K562 (cell line): ENCODE results near the gene FBLN2. TPM values are rescaled to one million over a fixed set of nuclear protein-coding genes. Genes with fewer than 3 reads are reported as not detected.

Source experiments
- ATAC-seq: fragments of 200-7000 bp; cut with Tn5 transposase; 3 replicates; pipeline ENCODE4 v1.9.1; 2020; ENCODE audit warnings: moderate library complexity
- BruUV-seq: library from RNA; stranded (reverse); fragments of 400-500 nt; replicated peaks from 2 replicates; lab custom pipeline; 2021; lab: Mats Ljungman, UMichigan
- CTCF ChIA-PET: fragments of 300-600 bp; formaldehyde crosslinking; extraction: SDS; loops from one replicate; lab custom pipeline; 2021; ENCODE audit warnings: low intra/inter-chr PET ratio; lab: Yijun Ruan, JAX
- POLR2A ChIA-PET: fragments of 300-600, 350-650 bp; sonication (Branson Sonifier 250); formaldehyde crosslinking; extraction: SDS; loops from one replicate; lab custom pipeline; 2021; ENCODE audit warnings: antibody characterized with exemption, inconsistent platforms; lab: Yijun Ruan, JAX
- DNase-seq, 4 experiments: peaks; one replicate each; pipeline versions ENCODE4 v3.0.0 to v3.0.0-alpha.2; 2011 to 2018; ENCODE audit warnings: low spot score in 3 of 4, mixed read lengths in 3 of 4; ENCODE audit errors: extremely low read depth in 1 of 4
- FAIRE-seq: peaks from 2 replicates; lab custom pipeline; 2011; peaks lifted over from hg19 to GRCh38; lab: Jason Lieb, UNC
- H2AFZ ChIP-seq: 2 replicates; pipeline ENCODE4 v1.6.0; 2011; ENCODE audit warnings: low read depth, low read length, control low read depth, inconsistent platforms
- H3K27ac ChIP-seq: fragments of 200-600 bp; 3 replicates; pipeline ENCODE4 v1.8.0; 2011; ENCODE audit warnings: low read depth, mild to moderate bottlenecking, control low read depth, inconsistent platforms, low read length, moderate library complexity, mixed read lengths; ENCODE audit errors: extremely low read depth
- H3K27me3 ChIP-seq, 2 experiments: fragments of 300-600 bp in 1 of 2; 2 replicates in 1 of 2; 3 replicates in 1 of 2; pipeline versions ENCODE4 v1.6.0 to v1.8.0; 2011; ENCODE audit warnings: inconsistent platforms in 2 of 2, low read length in 2 of 2, mild to moderate bottlenecking in 1 of 2, mixed read lengths in 1 of 2, moderate library complexity in 1 of 2; ENCODE audit not compliant: control insufficient read depth in 2 of 2, insufficient read depth in 2 of 2
- H3K36me3 ChIP-seq: fragments of 300-600 bp; 3 replicates; pipeline ENCODE4 v1.8.0; 2011; ENCODE audit warnings: mild to moderate bottlenecking, low read length, inconsistent platforms; ENCODE audit not compliant: control insufficient read depth, insufficient read depth
- H3K4me1 ChIP-seq, 2 experiments: fragments of 200-600 bp in 1 of 2; replicated peaks in 1 of 2; 2 replicates in 1 of 2; 3 replicates in 1 of 2; pipeline versions ENCODE4 v1.5.1 to v1.8.0; 2011; ENCODE audit warnings: inconsistent platforms in 2 of 2, low read length in 2 of 2, mild to moderate bottlenecking in 1 of 2, mixed read lengths in 1 of 2, moderate library complexity in 1 of 2; ENCODE audit not compliant: control insufficient read depth in 2 of 2, insufficient read depth in 2 of 2
- H3K4me2 ChIP-seq: 2 replicates; pipeline ENCODE4 v1.6.1; 2011; ENCODE audit warnings: low read length, control low read depth, inconsistent platforms, mixed read lengths; ENCODE audit not compliant: insufficient read depth
- H3K4me3 ChIP-seq: fragments of 200-600 bp; sonication (generic), shearing (Covaris generic); 2 replicates; pipeline ENCODE4 v1.5.1; 2016; ENCODE audit warnings: control low read depth, inconsistent platforms
- H3K79me2 ChIP-seq: fragments of 200-600 bp; 3 replicates; pipeline ENCODE4 v1.8.0; 2011; ENCODE audit warnings: low read length, inconsistent platforms; ENCODE audit not compliant: control insufficient read depth, insufficient read depth
- H3K9ac ChIP-seq, 2 experiments: 2 replicates each; pipeline versions ENCODE4 v1.6.0 to v1.6.1; 2011; ENCODE audit warnings: low read depth in 2 of 2, low read length in 2 of 2, control low read depth in 1 of 2, inconsistent platforms in 1 of 2, mild to moderate bottlenecking in 1 of 2, mixed read lengths in 1 of 2; ENCODE audit not compliant: insufficient read depth in 1 of 2
- H3K9me1 ChIP-seq: one replicate; pipeline ENCODE4 v1.6.0; 2011; ENCODE audit warnings: inconsistent platforms, mild to moderate bottlenecking, low read length, moderate library complexity; ENCODE audit not compliant: control insufficient read depth, insufficient read depth
- H3K9me3 ChIP-seq: replicated peaks from 2 replicates; pipeline ENCODE4 v1.5.1; 2011; ENCODE audit warnings: low read depth, low read length, inconsistent platforms; ENCODE audit not compliant: control insufficient read depth, insufficient read depth
- H4K20me1 ChIP-seq: replicated peaks from 2 replicates; pipeline ENCODE4 v1.6.1; 2011; ENCODE audit warnings: low read length, inconsistent platforms, mixed read lengths; ENCODE audit not compliant: control insufficient read depth, insufficient read depth
- ELF2 ChIP-seq: fragments of 250-450 bp; sonication (Bioruptor Pico); IDR thresholded peaks from 2 replicates; pipeline ENCODE4 v1.5.0; 2021; ENCODE audit warnings: mild to moderate bottlenecking
- EZH2 ChIP-seq: IDR thresholded peaks from 2 replicates; pipeline ENCODE4 v1.6.1; 2012; ENCODE audit warnings: low read depth, mild to moderate bottlenecking, inconsistent platforms, low read length, borderline replicate concordance
- TBP ChIP-seq: optimal IDR thresholded peaks from 2 replicates; pipeline ENCODE3; 2011; ENCODE audit warnings: low read depth, low read length, improper control_type of control experiment
- ZFP36 ChIP-seq: fragments of 150-350 bp; IDR thresholded peaks from 2 replicates; pipeline ENCODE4 v1.6.1; 2018; ENCODE audit warnings: low read length, low read depth; ENCODE audit not compliant: partially characterized antibody
- ZKSCAN1 ChIP-seq: fragments of 150-350 bp; IDR thresholded peaks from 2 replicates; pipeline ENCODE4 v1.6.1; 2016; ENCODE audit warnings: low read depth, low read length
- ZNF766 ChIP-seq: fragments of 200-800 bp; sonication (Bioruptor generic); conservative IDR thresholded peaks from 2 replicates; pipeline ENCODE4 v1.6.1; 2016; ENCODE audit warnings: missing genetic modification characterization, missing compliant biosample characterization
- ZNF785 ChIP-seq: fragments of 250-450 bp; sonication (Bioruptor Pico); IDR thresholded peaks from 2 replicates; pipeline ENCODE4 v1.4.0; 2020; ENCODE audit warnings: mild to moderate bottlenecking
- WGBS: fragments of 100-300 bp; shearing (Covaris generic); methylation state at CpG from one replicate; pipeline ENCODE4 v1.1.6; 2016; ENCODE audit warnings: low coverage, mixed read lengths; ENCODE audit not compliant: insufficient coverage; ENCODE audit errors: missing lambda C conversion rate; 5-methylcytosine and 5-hydroxymethylcytosine counted together
- in situ Hi-C: fragments of 300-500 bp; cut with MboI; formaldehyde crosslinking; loops from 4 replicates; pipeline ENCODE4 v1.15.0; 2018; ENCODE audit warnings: inconsistent platforms, mixed read lengths
- intact Hi-C: fragments of 100-400 bp; cut with micrococcal nuclease; formaldehyde crosslinking; loops from 2 replicates; pipeline ENCODE4 v1.14.2; 2022
- polyA plus RNA-seq, 8 experiments: library from polyadenylated mRNA; depleted of rRNA in 4 of 8; stranded (reverse) in 5 of 8; unstranded in 3 of 8; fragments of >200 nt; fragmentation: Nextera tagmentation in 2 of 8; fragmentation: Illumina TruSeq in 1 of 8; extraction: Ambion mirVana in 2 of 8; extraction: Trizol in 1 of 8; gene quantifications; 2 replicates each; pipeline versions ENCODE4 v1.2.1 to v1.2.3, GENCODE V29; 2011 to 2014; ENCODE audit warnings: inconsistent platforms in 1 of 8, missing spikeins in 1 of 8
- total RNA-seq, 7 experiments: library from RNA; depleted of rRNA in 6 of 7; stranded (reverse); fragments of >200 nt in 6 of 7; fragmentation: Illumina TruSeq in 2 of 7; extraction: Trizol in 2 of 7; gene quantifications; 2 replicates each; pipeline versions ENCODE4 v1.2.1 to v1.2.3, GENCODE V29; 2011 to 2021; ENCODE audit warnings: low replicate concordance in 1 of 7
- TF ChIP-seq, protein P1 (sequence below): fragments of 250-450 bp; sonication (Bioruptor Pico); IDR thresholded peaks from 2 replicates; pipeline ENCODE4 v1.8.0; 2022; ENCODE audit warnings: inconsistent platforms, mild to moderate bottlenecking, moderate library complexity, borderline replicate concordance

Gene FBLN2
- total and polyA plus RNA-seq, 9 of the 15 experiments (the other 6 are each of a cell fraction or from before 2014, with no cell fraction given): 0.03 to 0.10 (median 0.04) TPM; not detected in 6

GRCh38 chr3:13597661-13598060 is 48.7 kb downstream of the FBLN2 start (continued):
- TF ChIP-seq, protein P1, sequence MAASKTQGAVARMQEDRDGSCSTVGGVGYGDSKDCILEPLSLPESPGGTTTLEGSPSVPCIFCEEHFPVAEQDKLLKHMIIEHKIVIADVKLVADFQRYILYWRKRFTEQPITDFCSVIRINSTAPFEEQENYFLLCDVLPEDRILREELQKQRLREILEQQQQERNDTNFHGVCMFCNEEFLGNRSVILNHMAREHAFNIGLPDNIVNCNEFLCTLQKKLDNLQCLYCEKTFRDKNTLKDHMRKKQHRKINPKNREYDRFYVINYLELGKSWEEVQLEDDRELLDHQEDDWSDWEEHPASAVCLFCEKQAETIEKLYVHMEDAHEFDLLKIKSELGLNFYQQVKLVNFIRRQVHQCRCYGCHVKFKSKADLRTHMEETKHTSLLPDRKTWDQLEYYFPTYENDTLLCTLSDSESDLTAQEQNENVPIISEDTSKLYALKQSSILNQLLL (CRISPR knock-in tag): no peak
- TF ChIP-seq EZH2: no peak
- TF ChIP-seq, all 486 proteins: peak for 0

- no peak overlapping the region for H3K9ac ChIP-seq
- WGBS: 0% methylated on average over 5 of the region's 5 CpGs
- no peak for FAIRE-seq
- H3K36me3 ChIP-seq: no peaks in the 10 kb centered on the region
- H4K20me1 ChIP-seq: peaks cover 14% of the 10 kb centered on the region
- no peaks in the 10 kb centered on the region for H3K9me3 ChIP-seq
- no peaks in the 10 kb centered on the region for H3K79me2 ChIP-seq
- in situ Hi-C loops (no loop called here), intact Hi-C loops (no loop called here)
- H3K4me3 ChIP-seq: no peak overlapping the region
- ATAC-seq: no peak
- no peak overlapping the region for H3K27ac ChIP-seq
- H2AFZ ChIP-seq: no peak overlapping the region
- H3K27me3 ChIP-seq: peaks cover 25 to 57% of the 10 kb centered on the region in 2 experiments
- DNase-seq: no peak
- H3K9me1 ChIP-seq: no peaks in the 10 kb centered on the region
- H3K4me2 ChIP-seq: no peak overlapping the region
- ChIA-PET POLR2A (no interaction called here), CTCF (no interaction called here)
- BruUV-seq: no TSS peak
- no peaks in the 10 kb centered on the region for H3K4me1 ChIP-seq
- TF ChIP-seq ZFP36 (no peak), ELF2 (CRISPR knock-in tag) (no peak), TBP (no peak), ZNF785 (CRISPR knock-in tag) (no peak), ZNF766 (CRISPR knock-in tag) (no peak), ZKSCAN1 (no peak)
Observed at GRCh38 chr3:13598201-13598600, 49.3 kb downstream of the FBLN2 start.
